ENCODE results near the gene CALCR. TPM values are rescaled to one million over a fixed set of nuclear protein-coding genes. Genes with fewer than 3 reads are reported as not detected.
A peak's percentile ranks its signal among the peaks of the same experiment; 100 is the strongest.
"Not testable (repeated sequence)": the region's sequence is repeated elsewhere in the genome, so short reads cannot be mapped to it uniquely, and the experiment has no call there.

CALCR gene
- under 1 TPM in 4 of 8 experiments, not detected in 4; 0.08 to 0.14 (median 0.12) TPM for total RNA-seq

DNA sequence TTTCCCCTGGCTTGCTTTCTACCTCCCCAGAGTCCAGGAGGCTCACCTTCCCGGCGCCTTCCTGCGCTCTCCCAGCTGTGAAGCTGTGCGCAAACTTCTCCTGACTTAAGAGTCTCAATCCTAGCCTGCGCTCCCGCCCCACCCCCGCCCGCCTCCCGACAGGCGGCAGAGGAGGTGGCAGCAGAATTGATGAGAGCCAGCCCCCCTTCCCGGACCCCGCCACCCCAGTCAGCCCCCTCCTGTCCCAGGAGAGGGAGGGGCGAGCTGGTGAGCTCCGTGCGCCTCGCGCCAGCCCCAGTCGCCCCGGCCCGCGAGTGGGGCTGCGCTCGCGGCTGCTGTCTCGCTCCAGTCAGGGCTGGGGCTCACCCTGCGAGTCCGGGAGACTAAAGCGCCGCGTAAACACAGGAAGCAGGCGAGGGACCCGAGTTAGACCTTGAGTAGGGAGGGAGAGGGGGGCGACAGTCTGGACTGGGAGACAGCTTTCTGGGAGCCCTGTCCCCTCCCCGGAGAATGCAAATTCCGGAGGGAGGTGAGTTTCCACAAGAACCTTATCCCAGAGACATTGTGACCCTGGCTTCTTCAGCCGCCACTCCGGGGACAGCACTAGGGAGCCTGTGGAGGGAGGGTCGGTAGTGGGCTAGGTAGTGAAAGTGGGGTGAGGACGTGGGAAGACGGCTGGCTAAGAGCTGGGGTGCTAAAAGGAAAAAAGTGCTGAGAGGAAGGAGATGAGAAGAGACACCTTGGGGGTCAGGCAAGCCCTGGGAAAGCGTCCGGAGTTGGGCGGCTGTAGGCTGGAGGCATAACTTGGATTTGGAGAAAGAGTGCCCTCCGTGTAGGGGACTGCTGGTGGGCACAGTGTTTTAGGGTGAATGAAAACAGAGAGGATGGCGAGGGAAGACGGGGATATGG is at the start of gene CALCR:
CALCR (minus strand) TSS at position 79 of the 909 bp plus-strand sequence. CDS start 87,743 bp downstream, outside the sequence.
- 0 to 10% (median 0%) methylated on average over 1 to 15 of the region's 46 CpGs; no CpG with 5 or more reads in 1 of the 10 experiments for WGBS, 10 experiments
- H3K27ac ChIP-seq, result no peak within 1 kb of the TSS
- peak; percentile 22 to 97 (median 90) for ATAC-seq (replicated peaks in 6 of 8)
- in situ Hi-C loops (cut with MboI; ENCODE audit: low pct_unique_long_range_greater_than_20kb in 2 of 9, low sequenced_read_pairs in 9 of 9, unreplicated experiment in 9 of 9), result loop anchor here in 2 of 9 experiments (25.0 kb wide), 1 partner anchor 338 kb away; the partner anchor contains the start of genes HEPACAM2 (in 2 of the 2) and VPS50 (in 2 of the 2)
- H3K4me3 ChIP-seq, result peak within 1 kb of the TSS; percentile 28 to 39 (median 29)
- peaks cover 0 to 3% of the 10 kb centered on the region in 2 donors for H3K4me1 ChIP-seq (replicated peaks in 1 of 2)

DNA sequence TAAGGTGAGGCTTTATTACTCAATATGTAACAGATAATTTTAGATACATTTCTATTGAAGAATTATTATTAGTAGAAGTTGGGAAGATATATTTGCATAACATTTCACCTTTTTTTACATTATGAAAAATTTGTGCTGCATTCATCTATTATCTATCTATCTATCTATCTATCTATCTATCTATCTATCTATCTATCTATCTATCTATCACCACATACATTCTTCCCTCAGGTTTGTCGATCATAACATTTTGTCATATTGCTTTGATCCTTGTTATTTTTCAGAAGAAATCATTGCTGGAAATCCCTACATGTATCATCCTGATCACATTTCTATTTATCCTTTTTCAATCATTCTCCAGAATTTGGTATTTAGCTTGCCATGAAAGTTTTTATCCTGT is 49.3 kb upstream of the CALCR start:
- ATAC-seq (replicated peaks in 6 of 8), result no peak
- Histone ChIP-seq H3K4me1 (replicated peaks in 1 of 2) (no peaks in the 10 kb centered on the region), H3K4me3 (no peak overlapping the region), H3K27ac (no peak overlapping the region)
- in situ Hi-C loops (cut with MboI; ENCODE audit: low pct_unique_long_range_greater_than_20kb in 2 of 9, low sequenced_read_pairs in 9 of 9, unreplicated experiment in 9 of 9), result no loop called here
- WGBS, 10 experiments, result 0 to 100% (median 90%) methylated on average over 1 of the region's 1 CpG; no CpG with 5 or more reads in 2 of the 10 experiments

GRCh38 chr7:93622036-93623033 is 47.8 kb upstream of the CALCR start:
- ATAC-seq (replicated peaks in 6 of 8), result peak; percentile 52 to 99 (median 82)
- 0 to 84% (median 52%) methylated on average over 5 to 13 of the region's 13 CpGs for WGBS, 10 experiments

GRCh38 chr7:93620864-93621263 is 46.3 kb upstream of the CALCR start:
- H3K27ac ChIP-seq, result no peak overlapping the region
- no peaks in the 10 kb centered on the region for H3K4me1 ChIP-seq (replicated peaks in 1 of 2)
- in situ Hi-C loops (cut with MboI; ENCODE audit: low pct_unique_long_range_greater_than_20kb in 2 of 9, low sequenced_read_pairs in 9 of 9, unreplicated experiment in 9 of 9), result no loop called here
- no peak overlapping the region for H3K4me3 ChIP-seq
- no peak for ATAC-seq (replicated peaks in 6 of 8)

More at GRCh38 chr7:93622036-93623033, 47.8 kb upstream of the CALCR start:
- in situ Hi-C loops (cut with MboI; ENCODE audit: low pct_unique_long_range_greater_than_20kb in 2 of 9, low sequenced_read_pairs in 9 of 9, unreplicated experiment in 9 of 9), result no loop called here
- Histone ChIP-seq H3K27ac (no peak overlapping the region), H3K4me1 (replicated peaks in 1 of 2) (no peaks in the 10 kb centered on the region), H3K4me3 (no peak overlapping the region)

- no peak for ATAC-seq (replicated peaks in 6 of 8)
- Histone ChIP-seq H3K27ac (no peak overlapping the region), H3K4me3 (no peak overlapping the region), H3K4me1 (replicated peaks in 1 of 2) (no peaks in the 10 kb centered on the region)
- in situ Hi-C loops (cut with MboI; ENCODE audit: low pct_unique_long_range_greater_than_20kb in 2 of 9, low sequenced_read_pairs in 9 of 9, unreplicated experiment in 9 of 9), result no loop called here
These were observed 45.5 kb upstream of the CALCR start for GRCh38 chr7:93620057-93620456.

GRCh38 chr7:93601363-93601762 is 26.8 kb upstream of the CALCR start:
- in situ Hi-C loops (cut with MboI; ENCODE audit: low pct_unique_long_range_greater_than_20kb in 2 of 9, low sequenced_read_pairs in 9 of 9, unreplicated experiment in 9 of 9), result no loop called here
- 63 to 100% (median 88%) methylated on average over 1 of the region's 1 CpG; no CpG with 5 or more reads in 7 of the 10 experiments for WGBS, 10 experiments
- no peak overlapping the region for H3K4me3 ChIP-seq
- no peak for ATAC-seq (replicated peaks in 6 of 8)
- no peaks in the 10 kb centered on the region for H3K4me1 ChIP-seq (replicated peaks in 1 of 2)
- H3K27ac ChIP-seq, result no peak overlapping the region

GRCh38 chr7:93594250-93594649 is 19.7 kb upstream of the CALCR start:
- 0 to 100% (median 80%) methylated on average over 1 of the region's 1 CpG; no CpG with 5 or more reads in 2 of the 10 experiments for WGBS, 10 experiments
- ATAC-seq (replicated peaks in 6 of 8), result no peak
- Histone ChIP-seq H3K27ac (no peak overlapping the region), H3K4me3 (no peak overlapping the region), H3K4me1 (replicated peaks in 1 of 2) (no peaks in the 10 kb centered on the region)
- in situ Hi-C loops (cut with MboI; ENCODE audit: low pct_unique_long_range_greater_than_20kb in 2 of 9, low sequenced_read_pairs in 9 of 9, unreplicated experiment in 9 of 9), result no loop called here

GRCh38 chr7:93592588-93593266 is 18.2 kb upstream of the CALCR start:
- ATAC-seq (replicated peaks in 6 of 8), result no peak
- H3K4me1 ChIP-seq (replicated peaks in 1 of 2), result no peaks in the 10 kb centered on the region
- H3K27ac ChIP-seq, result peak overlapping the region in 1 of 2 donors; percentile 85
- H3K4me3 ChIP-seq, result peak overlapping the region; percentile 37 to 52 (median 43)
- 0 to 80% (median 20%) methylated on average over 1 of the region's 1 CpG; no CpG with 5 or more reads in 6 of the 10 experiments for WGBS, 10 experiments
- in situ Hi-C loops (cut with MboI; ENCODE audit: low pct_unique_long_range_greater_than_20kb in 2 of 9, low sequenced_read_pairs in 9 of 9, unreplicated experiment in 9 of 9), result no loop called here

- H3K4me1 ChIP-seq (replicated peaks in 1 of 2); in situ Hi-C loops (cut with MboI; ENCODE audit: low pct_unique_long_range_greater_than_20kb in 2 of 9, low sequenced_read_pairs in 9 of 9, unreplicated experiment in 9 of 9); ATAC-seq (replicated peaks in 6 of 8): not testable (repeated sequence)
- H3K27ac ChIP-seq, result peak overlapping the region; percentile 85 to 87
- 13 to 83% (median 31%) methylated on average over 1 to 6 of the region's 34 CpGs; no CpG with 5 or more reads in 4 of the 10 experiments for WGBS, 10 experiments
- H3K4me3 ChIP-seq, result peak overlapping the region; percentile 37 to 52 (median 43)
These were observed 16.9 kb upstream of the CALCR start for GRCh38 chr7:93591224-93592050.

GRCh38 chr7:93586479-93586865 is 11.9 kb upstream of the CALCR start:
- H3K27ac ChIP-seq; H3K4me3 ChIP-seq; ATAC-seq (replicated peaks in 6 of 8); in situ Hi-C loops (cut with MboI; ENCODE audit: low pct_unique_long_range_greater_than_20kb in 2 of 9, low sequenced_read_pairs in 9 of 9, unreplicated experiment in 9 of 9); H3K4me1 ChIP-seq (replicated peaks in 1 of 2): not testable (repeated sequence)
- no CpG with 5 or more reads among the region's 22 CpGs for WGBS, 10 experiments

- in situ Hi-C loops (cut with MboI; ENCODE audit: low pct_unique_long_range_greater_than_20kb in 2 of 9, low sequenced_read_pairs in 9 of 9, unreplicated experiment in 9 of 9); ATAC-seq (replicated peaks in 6 of 8); H3K27ac ChIP-seq; H3K4me3 ChIP-seq; H3K4me1 ChIP-seq (replicated peaks in 1 of 2): not testable (repeated sequence)
- no CpG with 5 or more reads among the region's 54 CpGs for WGBS, 10 experiments
These were observed 11.4 kb upstream of the CALCR start for GRCh38 chr7:93585694-93586478.
